GM12873 (cell line): Measurements from ENCODE around the gene GJA4.

Experiments
- CTCF ChIP-seq: IDR thresholded peaks from 2 replicates; pipeline ENCODE4 v1.5.1; 2012; ENCODE audit warnings: low read depth, mild to moderate bottlenecking, moderate library complexity, low read length, control low read depth; ENCODE audit not compliant: insufficient read depth; ENCODE audit errors: missing control alignments

The GJA4 gene

GRCh38 chr1:34829250-34829649 lies 36.5 kb downstream of the GJA4 start:
- TF ChIP-seq CTCF, result no peak

- TF ChIP-seq CTCF, result no peak
Observed at GRCh38 chr1:34831721-34832246, 39.0 kb downstream of the GJA4 start.

- TF ChIP-seq CTCF, result no peak
Observed at GRCh38 chr1:34833711-34834110, 40.9 kb downstream of the GJA4 start.

GRCh38 chr1:34839526-34840305 lies 46.9 kb downstream of the GJA4 start:
- TF ChIP-seq CTCF, result no peak

- no peak for TF ChIP-seq CTCF
Observed at GRCh38 chr1:34840426-34840825, 47.6 kb downstream of the GJA4 start.

- TF ChIP-seq CTCF, result no peak
Observed at GRCh38 chr1:34842073-34842472, 49.3 kb downstream of the GJA4 start.

GRCh38 chr1:34842952-34843371 lies 50.2 kb downstream of the GJA4 start:
- TF ChIP-seq CTCF, result no peak
